ENCODE measurements around the gene ADAMTS12.

DNA sequence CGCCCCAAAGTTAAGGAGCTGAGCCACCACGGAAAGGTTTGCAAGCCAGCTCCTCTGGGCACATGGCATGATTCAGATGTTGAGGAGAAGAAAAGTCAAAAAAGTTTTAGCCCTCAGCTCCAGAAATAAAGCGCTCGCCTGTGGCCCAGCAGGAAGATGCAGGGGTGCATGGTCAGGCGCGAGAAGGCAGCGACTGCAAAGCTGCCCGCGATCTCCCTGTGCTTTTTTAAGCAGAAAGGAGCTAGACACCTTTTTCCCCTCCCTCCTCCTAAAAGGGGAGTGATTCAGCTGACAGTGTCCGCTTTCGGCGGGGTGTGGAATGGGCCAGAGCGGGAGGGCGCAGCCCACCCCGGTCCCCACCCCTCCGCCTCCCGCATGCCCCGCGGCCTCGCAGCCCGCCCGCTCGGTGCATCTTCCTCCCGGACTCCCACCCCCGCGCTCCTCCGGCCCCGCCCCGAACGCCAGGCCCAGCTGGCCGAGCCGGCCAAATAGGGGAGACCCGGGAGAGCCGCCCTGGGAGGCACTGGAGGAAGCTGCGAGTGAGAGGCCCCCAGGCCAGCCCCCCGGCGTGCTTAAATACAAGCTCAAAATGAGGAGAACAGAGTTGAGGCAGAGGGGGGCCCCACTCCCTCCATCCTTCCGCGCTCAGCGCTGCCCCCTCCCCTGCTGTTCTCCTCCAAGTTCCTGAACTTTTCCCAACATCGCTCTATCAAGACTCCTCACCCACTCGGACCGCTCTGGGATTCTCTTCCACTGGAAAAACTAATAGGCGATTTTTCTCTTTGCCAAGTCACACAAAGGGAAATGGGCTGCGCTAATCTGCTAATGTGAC lies at the start of gene ADAMTS12:
- TF ChIP-seq POLR2A (IDR thresholded peaks at IDR 0.05), result no peak
- TF ChIP-seq, protein P1, sequence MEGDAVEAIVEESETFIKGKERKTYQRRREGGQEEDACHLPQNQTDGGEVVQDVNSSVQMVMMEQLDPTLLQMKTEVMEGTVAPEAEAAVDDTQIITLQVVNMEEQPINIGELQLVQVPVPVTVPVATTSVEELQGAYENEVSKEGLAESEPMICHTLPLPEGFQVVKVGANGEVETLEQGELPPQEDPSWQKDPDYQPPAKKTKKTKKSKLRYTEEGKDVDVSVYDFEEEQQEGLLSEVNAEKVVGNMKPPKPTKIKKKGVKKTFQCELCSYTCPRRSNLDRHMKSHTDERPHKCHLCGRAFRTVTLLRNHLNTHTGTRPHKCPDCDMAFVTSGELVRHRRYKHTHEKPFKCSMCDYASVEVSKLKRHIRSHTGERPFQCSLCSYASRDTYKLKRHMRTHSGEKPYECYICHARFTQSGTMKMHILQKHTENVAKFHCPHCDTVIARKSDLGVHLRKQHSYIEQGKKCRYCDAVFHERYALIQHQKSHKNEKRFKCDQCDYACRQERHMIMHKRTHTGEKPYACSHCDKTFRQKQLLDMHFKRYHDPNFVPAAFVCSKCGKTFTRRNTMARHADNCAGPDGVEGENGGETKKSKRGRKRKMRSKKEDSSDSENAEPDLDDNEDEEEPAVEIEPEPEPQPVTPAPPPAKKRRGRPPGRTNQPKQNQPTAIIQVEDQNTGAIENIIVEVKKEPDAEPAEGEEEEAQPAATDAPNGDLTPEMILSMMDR (IDR thresholded peaks at IDR 0.05), result no peak
- no peak for TF ChIP-seq POLR2AphosphoS5 (IDR thresholded peaks at IDR 0.05)
